ENCODE results near the gene ITGB7.

Gene ITGB7

DNA sequence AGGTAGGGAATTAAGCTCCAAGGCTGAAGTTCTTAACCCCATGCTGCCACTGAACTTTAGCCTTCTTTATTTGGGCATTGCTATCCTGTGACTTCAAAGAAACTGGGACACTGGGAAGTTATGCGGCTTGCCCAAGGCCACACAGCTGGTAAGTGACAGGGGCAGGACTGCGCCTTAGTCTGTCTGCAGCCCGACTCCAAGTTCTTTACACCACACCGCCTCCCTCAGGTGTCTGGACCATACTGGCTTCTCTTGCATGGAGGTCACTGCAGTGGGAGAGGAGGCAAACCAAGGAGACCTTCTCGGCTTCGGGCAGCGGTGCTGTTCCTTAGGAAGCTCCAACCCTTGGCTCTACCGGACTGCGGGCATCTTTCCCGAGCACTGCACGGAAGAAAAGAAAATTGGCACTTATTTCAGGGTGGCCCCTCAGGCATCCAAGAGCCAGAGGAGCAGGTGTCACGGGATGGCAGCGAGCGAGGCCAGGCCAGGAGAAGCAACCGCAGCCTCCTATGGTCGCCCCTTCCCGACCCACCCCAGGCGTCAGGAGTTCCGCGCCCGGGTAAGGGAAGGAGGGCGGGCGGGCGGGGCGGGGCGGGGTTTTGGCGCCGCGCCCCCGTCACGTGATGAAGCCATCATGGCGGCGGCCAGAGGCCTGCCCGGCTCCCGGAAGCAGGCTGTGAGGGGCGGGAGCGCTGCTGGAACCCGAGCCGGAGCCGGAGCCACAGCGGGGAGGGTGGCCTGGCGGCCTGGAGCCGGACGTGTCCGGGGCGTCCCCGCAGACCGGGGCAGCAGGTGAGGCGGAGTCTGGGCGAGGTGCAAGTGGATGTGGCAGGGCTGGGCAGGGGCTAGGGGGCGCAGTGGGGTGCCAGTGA, 44.7 kb upstream of the ITGB7 start:
- Histone ChIP-seq H3K4me3 (replicated peaks; ENCODE audit: low read depth, low read length) (peak overlapping the region; percentile 80), H3K36me3 (ENCODE audit: control insufficient read depth, insufficient read depth, low read length) (no peaks in the 10 kb centered on the region), H3K27me3 (replicated peaks; ENCODE audit: control insufficient read depth, insufficient read depth, low read length) (no peaks in the 10 kb centered on the region)
- TF ChIP-seq, protein P1, sequence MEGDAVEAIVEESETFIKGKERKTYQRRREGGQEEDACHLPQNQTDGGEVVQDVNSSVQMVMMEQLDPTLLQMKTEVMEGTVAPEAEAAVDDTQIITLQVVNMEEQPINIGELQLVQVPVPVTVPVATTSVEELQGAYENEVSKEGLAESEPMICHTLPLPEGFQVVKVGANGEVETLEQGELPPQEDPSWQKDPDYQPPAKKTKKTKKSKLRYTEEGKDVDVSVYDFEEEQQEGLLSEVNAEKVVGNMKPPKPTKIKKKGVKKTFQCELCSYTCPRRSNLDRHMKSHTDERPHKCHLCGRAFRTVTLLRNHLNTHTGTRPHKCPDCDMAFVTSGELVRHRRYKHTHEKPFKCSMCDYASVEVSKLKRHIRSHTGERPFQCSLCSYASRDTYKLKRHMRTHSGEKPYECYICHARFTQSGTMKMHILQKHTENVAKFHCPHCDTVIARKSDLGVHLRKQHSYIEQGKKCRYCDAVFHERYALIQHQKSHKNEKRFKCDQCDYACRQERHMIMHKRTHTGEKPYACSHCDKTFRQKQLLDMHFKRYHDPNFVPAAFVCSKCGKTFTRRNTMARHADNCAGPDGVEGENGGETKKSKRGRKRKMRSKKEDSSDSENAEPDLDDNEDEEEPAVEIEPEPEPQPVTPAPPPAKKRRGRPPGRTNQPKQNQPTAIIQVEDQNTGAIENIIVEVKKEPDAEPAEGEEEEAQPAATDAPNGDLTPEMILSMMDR (IDR thresholded peaks at IDR 0.05; ENCODE audit: insufficient read depth, low read length, poor library complexity, severe bottlenecking), result peak; percentile 60
- DNase-seq (ENCODE audit: extremely low read depth, insufficient read length), result peak; percentile 82

DNA sequence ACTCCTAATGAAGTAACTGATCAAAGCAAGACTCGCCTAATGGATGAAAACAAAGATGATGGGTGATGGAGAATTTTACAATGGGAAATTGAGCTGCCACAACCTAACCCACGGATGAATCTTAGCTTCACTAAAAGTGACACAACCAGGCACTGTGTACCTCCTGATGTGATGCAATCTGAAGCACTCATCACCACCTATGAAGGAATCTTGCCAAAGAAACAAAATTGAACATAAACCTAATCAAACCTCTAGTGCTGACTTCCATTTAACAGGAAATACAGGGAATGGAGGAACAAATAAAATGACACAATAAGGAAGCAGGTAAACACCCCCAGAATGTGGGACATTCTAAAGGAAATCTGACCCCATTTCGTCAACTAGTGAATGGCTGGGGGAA, 38.2 kb upstream of the ITGB7 start:
- DNase-seq (ENCODE audit: extremely low read depth, insufficient read length), result no peak
- TF ChIP-seq, protein P1 (IDR thresholded peaks at IDR 0.05; ENCODE audit: insufficient read depth, low read length, poor library complexity, severe bottlenecking), result no peak
- no peaks in the 10 kb centered on the region for H3K36me3 ChIP-seq (ENCODE audit: control insufficient read depth, insufficient read depth, low read length)
- H3K4me3 ChIP-seq (replicated peaks; ENCODE audit: low read depth, low read length), result no peak overlapping the region
- no peaks in the 10 kb centered on the region for H3K27me3 ChIP-seq (replicated peaks; ENCODE audit: control insufficient read depth, insufficient read depth, low read length)

DNA sequence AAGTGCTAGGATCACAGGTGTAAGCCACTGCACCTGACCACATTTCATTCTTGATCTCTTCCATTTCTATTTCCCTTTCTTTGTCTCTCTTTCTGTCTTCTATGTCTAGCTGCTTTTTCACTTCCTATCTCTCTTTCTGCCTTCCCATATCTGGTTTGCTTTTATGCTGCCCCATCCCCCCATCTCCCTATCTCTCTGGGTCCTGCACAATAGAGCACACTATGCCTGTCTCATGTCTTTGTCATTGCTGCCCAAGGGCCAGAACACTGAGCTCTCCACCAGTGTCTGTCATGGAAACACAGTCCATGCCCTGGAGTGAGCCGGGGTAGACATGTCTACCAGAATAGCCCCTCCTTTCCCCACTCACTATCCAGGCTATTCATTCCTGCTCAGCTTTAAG, 37.3 kb upstream of the ITGB7 start:
- no peaks in the 10 kb centered on the region for H3K27me3 ChIP-seq (replicated peaks; ENCODE audit: control insufficient read depth, insufficient read depth, low read length)
- DNase-seq (ENCODE audit: extremely low read depth, insufficient read length), result no peak
- no peak overlapping the region for H3K4me3 ChIP-seq (replicated peaks; ENCODE audit: low read depth, low read length)
- TF ChIP-seq, protein P1 (IDR thresholded peaks at IDR 0.05; ENCODE audit: insufficient read depth, low read length, poor library complexity, severe bottlenecking), result no peak
- H3K36me3 ChIP-seq (ENCODE audit: control insufficient read depth, insufficient read depth, low read length), result no peaks in the 10 kb centered on the region

DNA sequence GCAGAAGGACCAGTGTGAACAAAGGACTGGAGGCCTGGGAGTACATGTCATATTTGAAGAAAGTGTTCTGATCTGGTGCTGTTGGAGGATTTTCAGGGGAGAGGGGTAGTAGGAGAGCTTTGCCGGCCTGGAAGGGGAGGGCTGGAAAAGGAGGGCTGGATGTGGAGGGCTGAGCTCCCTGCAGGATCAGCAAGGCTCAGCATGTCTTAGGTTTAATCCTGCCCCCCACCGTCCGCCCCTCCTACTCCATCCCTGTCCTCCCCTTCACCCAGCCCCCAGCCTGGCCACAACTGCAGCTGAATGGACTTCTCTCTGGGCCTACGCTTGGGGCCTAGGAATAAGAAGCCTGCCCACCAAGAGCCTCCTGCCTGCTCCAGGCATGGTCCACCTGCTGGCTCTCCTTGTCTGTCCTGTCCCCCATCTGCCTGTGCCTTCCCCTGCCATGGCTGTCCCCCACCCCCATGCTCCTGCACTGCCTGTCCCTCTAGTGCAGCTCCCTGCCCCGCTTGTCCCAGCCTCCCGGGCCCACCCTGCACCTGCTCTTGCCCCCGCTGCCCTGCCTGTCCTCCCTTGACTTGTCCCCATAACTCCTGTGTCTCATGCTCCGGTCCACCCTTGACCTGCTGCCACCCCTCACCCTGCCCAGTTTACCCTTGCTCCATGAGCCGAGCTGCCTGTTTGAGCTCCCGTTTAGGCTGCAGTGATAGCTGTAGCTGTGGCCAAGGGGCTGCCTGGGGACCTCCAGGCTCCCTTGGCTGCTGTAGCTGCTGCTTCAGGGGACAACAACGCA, 34.8 kb upstream of the ITGB7 start:
- TF ChIP-seq, protein P1 (IDR thresholded peaks at IDR 0.05; ENCODE audit: insufficient read depth, low read length, poor library complexity, severe bottlenecking), result no peak
- no peak overlapping the region for H3K4me3 ChIP-seq (replicated peaks; ENCODE audit: low read depth, low read length)
- H3K27me3 ChIP-seq (replicated peaks; ENCODE audit: control insufficient read depth, insufficient read depth, low read length), result no peaks in the 10 kb centered on the region
- no peak for DNase-seq (ENCODE audit: extremely low read depth, insufficient read length)
- no peaks in the 10 kb centered on the region for H3K36me3 ChIP-seq (ENCODE audit: control insufficient read depth, insufficient read depth, low read length)

DNA sequence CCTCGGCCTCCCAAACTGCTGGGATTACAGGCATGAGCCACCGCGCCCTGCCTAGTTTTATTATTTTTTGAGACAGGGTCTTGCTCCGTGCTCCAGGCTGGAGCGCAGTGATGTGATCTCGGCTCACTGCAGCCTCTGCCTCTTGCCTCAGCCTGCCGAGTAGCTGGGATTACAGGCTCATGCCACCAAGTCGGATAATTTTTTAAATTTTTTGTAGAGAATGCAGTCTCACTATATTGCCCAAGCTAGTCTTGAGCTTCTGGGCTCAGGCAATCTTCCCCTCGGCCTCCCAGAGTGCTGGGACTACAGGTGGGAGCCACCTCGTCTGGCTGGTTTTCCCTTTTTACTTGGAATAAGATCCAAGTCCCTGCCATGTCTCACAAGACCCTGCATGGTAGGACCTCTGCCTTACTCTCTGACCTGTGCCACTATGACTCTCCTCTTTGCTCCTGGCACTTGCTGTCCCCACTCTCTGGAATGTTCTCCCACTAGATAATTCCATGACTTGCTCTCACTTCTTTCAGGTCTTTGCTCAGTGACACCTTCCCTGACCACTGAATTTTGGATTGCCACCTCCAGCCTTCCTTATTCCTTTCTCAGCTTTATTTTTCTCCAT, 32.7 kb upstream of the ITGB7 start:
- DNase-seq (ENCODE audit: extremely low read depth, insufficient read length), result no peak
- TF ChIP-seq, protein P1 (IDR thresholded peaks at IDR 0.05; ENCODE audit: insufficient read depth, low read length, poor library complexity, severe bottlenecking), result no peak

More for the DNA sequence above, 32.7 kb upstream of the ITGB7 start:
- H3K36me3 ChIP-seq (ENCODE audit: control insufficient read depth, insufficient read depth, low read length), result no peaks in the 10 kb centered on the region
- H3K27me3 ChIP-seq (replicated peaks; ENCODE audit: control insufficient read depth, insufficient read depth, low read length), result no peaks in the 10 kb centered on the region
- H3K4me3 ChIP-seq (replicated peaks; ENCODE audit: low read depth, low read length), result no peak overlapping the region

Data from GM06990 (cell line).